GM21825 (cell line): ENCODE measurements around the gene DISP3.

Experiments used
- ATAC-seq: cut with Tn5 transposase; IDR thresholded peaks from one replicate; pipeline ENCODE4 v1.9.1; 2021; ENCODE audit warnings: mild to moderate bottlenecking, moderate library complexity; ENCODE audit not compliant: unreplicated experiment

The DISP3 gene

GRCh38 chr1:11478571-11479374 is at the start of gene DISP3:
Gene DISP3 (plus strand): TSS chr1:11479155. CDS start chr1:11500993, 21,838 bp downstream.
- peak; percentile 65 for ATAC-seq

- ATAC-seq: no peak
These were observed 49.7 kb upstream of the DISP3 start for GRCh38 chr1:11429226-11429625.

- ATAC-seq: no peak
These were observed 49.0 kb upstream of the DISP3 start for GRCh38 chr1:11429935-11430334.

- ATAC-seq: no peak
These were observed 46.9 kb upstream of the DISP3 start for GRCh38 chr1:11431941-11432507.

GRCh38 chr1:11432526-11432925 is 46.4 kb upstream of the DISP3 start:
- no peak for ATAC-seq

- no peak for ATAC-seq
These were observed 44.5 kb upstream of the DISP3 start for GRCh38 chr1:11434501-11434900.

- ATAC-seq: no peak
These were observed 44.0 kb upstream of the DISP3 start for GRCh38 chr1:11434926-11435325.

- no peak for ATAC-seq
These were observed 40.0 kb upstream of the DISP3 start for GRCh38 chr1:11438996-11439395.

- no peak for ATAC-seq
These were observed 37.6 kb upstream of the DISP3 start for GRCh38 chr1:11441211-11441952.

- no peak for ATAC-seq
These were observed 35.9 kb upstream of the DISP3 start for GRCh38 chr1:11443043-11443442.

GRCh38 chr1:11443961-11444658 is 34.8 kb upstream of the DISP3 start:
- ATAC-seq: no peak

GRCh38 chr1:11444907-11445306 is 34.0 kb upstream of the DISP3 start:
- ATAC-seq: no peak

- no peak for ATAC-seq
These were observed 31.1 kb upstream of the DISP3 start for GRCh38 chr1:11447903-11448302.

- no peak for ATAC-seq
These were observed 30.4 kb upstream of the DISP3 start for GRCh38 chr1:11448373-11449099.

- ATAC-seq: no peak
These were observed 29.9 kb upstream of the DISP3 start for GRCh38 chr1:11449100-11449403.

GRCh38 chr1:11450310-11450709 is 28.6 kb upstream of the DISP3 start:
- no peak for ATAC-seq

- ATAC-seq: no peak
These were observed 25.0 kb upstream of the DISP3 start for GRCh38 chr1:11453742-11454491.

- no peak for ATAC-seq
These were observed 22.9 kb upstream of the DISP3 start for GRCh38 chr1:11455967-11456570.

- ATAC-seq: no peak
These were observed 22.0 kb upstream of the DISP3 start for GRCh38 chr1:11456965-11457364.

- ATAC-seq: no peak
These were observed 20.1 kb upstream of the DISP3 start for GRCh38 chr1:11458811-11459275.
